Globus pallidus (tissue), 1 donor: ENCODE results near the gene CASK.

ENCODE experiments used
- DNase-seq: peaks from one replicate; pipeline ENCODE4 v3.0.0-alpha.2; 2015; ENCODE audit warnings: low spot score

The CASK gene

DNA sequence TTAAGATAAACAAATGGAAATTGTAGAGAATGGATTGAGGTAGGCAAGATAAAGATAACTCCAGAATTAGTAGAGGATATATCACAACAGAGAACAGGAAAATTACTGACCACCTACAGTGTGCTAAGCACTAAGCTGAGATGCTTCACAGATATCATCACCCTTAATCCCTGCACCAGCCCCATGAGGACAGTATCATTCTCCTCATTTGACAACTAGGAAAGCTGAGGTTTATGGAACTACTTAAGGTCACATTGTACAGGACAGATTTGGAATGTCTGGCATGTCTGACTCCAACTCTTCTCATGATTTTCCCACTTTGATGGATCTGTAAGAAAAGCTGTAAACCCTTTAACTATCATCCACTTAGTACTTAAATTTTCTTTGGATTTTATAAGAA lies 95.5 kb downstream of the CASK start:
- DNase-seq, result no peak

DNA sequence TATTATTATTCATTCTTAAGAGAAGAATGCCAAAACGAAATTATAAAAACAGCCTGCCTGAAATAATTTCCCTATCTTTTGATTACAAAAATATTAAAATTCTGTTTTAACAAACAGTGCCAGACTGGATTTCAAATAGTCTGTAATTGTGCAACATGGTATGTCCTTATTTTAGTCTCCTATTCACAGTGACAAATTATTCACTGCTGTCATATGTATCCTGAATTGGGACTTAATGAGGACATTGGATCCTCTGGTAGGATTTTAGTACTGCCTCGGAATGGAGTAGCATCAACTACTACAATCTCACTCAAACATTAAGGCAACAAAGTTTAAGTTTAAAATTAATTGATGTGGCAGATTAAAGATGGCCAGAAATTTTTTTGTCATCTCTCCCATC lies 97.6 kb downstream of the CASK start:
- DNase-seq, result no peak

DNA sequence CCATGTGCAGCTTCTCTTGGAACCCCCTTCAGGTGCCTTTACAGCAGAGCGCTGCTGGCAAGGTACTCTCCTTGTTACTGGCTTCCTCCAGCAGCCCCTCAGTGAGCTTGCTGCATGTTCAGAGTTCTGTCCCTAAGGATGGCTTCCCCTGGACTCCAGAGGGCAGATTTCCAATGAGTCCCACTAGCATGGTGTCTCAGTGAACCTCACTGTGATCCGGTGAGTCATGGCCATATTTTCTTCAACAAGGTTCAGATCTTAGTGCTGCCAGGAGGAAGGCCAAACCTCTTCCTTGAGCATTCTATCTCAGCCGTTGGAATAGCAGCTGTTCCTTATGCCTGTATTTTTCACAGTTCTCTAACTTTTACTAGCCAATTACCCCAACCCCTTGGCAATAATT lies 98.8 kb downstream of the CASK start:
- DNase-seq, result no peak

DNA sequence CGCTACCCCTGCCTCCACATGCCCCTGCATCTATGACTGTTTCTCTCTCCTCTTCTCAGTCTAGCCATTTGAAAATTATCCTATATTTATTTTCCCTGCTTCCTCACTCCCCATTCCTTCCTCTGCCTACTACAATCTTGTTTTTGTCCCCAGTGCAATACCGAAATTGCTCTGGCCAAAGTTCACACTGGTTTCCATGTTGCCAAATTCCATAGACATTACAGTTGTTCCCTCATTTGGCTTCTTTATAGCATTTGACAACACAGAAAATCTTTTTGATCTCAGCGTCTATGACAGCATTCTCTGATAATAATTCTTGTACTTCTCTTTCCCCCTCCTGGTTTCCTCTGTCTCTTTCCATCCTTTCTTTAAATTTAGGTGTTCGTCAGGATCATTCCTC lies 100.0 kb downstream of the CASK start:
- DNase-seq, result no peak

DNA sequence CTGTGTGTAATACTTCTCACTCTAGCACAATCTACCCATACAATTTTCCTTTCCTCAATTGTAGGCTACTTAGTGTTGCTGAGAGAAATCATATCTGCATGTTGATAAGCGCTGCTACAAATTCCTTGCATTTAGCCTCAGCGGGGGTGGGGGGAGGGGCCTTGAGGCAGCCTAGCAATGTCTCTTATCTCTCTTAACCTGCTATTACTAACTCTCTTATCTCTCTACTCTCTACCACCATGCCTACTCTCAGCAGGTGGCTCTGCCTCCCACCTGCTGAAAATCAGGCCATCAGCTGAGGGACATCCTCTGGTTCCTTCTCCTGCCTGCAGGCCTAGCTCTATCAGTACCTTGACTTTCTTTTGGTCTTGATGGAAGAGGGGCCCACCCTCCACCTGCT lies 100.5 kb downstream of the CASK start:
- no peak for DNase-seq

DNA sequence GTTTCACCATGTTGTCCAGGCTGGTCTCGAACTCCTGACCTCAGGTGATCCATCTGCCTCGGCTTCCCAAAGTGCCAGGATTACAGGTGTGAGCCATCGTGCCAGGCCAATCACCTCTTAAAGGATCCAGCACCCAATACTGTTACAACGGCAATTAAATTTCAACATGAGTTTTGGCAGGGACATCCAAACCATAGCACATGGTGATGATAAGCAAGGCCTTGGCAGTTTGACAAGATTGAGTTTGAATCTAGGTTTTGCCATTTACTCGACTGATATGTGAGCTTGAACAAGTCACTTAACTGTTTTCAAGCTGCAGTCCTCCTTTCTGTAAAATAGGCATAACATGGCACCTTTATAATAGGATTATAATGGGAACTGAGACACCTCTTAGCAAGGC lies 115.3 kb downstream of the CASK start:
- DNase-seq, result no peak

DNA sequence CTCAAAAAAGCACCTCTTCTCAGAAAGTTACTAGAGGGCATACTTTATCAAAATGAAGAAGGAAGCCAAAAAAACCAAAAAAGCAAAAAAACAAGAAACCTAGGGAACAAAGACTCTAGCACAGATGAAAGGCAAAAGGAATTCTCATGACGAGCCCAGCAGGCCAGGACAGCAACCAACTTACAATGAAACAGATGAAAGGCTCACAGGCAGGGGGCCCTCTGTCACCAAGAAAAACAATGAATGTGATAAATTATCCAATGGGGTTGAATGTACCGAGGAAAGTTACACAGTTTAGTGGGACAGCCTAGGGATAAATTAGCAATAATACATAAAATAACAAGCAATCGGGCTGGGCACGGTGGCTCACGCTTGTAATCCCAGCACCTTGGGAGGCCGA lies 120.4 kb downstream of the CASK start:
- no peak for DNase-seq

DNA sequence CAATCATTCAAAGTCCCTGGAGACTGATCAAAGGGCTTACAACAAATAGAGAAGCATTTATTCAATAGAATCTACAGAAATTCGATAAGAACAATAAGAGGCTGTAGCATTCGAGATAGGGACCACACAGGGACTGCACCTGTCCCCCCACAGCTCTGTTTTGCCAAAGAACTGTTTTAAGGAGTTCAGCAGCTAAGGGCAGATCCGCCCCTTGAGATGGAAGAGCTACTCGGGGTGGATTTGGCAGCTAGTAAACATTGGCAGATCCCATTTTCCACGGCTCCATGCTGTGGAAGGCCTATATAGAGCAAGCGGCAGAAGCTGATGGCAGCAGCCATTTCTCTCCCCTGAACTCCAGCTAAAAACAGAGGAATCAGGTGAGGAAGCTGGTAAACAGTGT lies 123.7 kb downstream of the CASK start:
- DNase-seq, result no peak

DNA sequence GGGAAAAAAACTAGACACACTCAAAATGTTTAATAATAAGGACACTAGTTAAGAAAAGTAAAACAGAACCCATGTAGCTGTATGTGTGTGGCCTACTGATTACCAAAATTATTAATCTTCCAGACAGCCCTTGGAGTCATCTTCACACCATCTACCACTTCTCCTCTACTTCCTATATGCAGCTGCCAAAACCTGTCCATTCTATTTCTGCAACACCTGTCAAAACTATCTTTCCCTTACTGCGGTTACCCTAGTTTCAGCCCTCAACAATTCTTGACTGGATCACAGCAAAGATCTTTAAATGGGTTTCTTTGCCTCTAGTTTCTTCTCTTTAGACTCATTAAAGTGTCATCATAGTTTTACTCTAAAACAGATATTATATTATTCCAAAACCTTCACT lies 126.8 kb downstream of the CASK start:
- no peak for DNase-seq

DNA sequence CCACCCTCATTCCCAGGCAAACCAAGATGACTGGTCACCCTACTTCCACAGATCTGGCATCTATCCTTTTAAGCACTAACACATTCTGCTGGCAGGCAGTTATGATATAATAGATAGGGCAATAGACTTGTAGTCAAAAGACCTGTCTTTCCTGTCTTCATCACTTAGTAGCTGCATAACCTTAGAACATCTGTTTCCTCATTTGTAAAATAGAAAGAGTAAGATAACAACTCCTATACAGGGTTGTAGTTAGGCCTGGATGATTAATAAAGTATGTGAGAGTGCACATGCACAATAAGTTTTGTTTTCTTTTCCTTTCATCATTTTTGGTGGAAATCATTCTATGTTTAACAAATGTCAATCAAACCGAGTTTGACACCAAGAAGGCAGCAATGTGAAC lies 127.3 kb downstream of the CASK start:
- DNase-seq, result no peak

DNA sequence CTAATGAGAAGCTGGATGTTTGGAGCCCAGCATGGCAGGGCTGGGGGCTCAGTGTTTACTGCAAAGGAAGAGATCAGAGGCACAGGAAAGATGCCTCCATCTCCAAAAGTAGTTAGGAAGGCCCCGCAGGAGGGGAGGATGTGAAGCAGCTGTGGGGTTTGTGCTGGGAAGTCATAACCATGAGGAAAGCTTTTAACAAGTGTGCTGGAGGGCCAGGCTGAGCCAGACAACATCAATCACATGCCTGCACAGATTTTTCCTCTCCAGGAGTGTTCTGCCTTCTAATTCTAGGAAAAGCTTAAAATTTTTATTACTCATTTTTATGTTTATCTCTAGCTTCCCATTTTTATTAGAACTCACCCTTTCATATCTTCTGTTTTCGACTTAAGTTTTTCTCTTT lies 134.0 kb downstream of the CASK start:
- no peak for DNase-seq

DNA sequence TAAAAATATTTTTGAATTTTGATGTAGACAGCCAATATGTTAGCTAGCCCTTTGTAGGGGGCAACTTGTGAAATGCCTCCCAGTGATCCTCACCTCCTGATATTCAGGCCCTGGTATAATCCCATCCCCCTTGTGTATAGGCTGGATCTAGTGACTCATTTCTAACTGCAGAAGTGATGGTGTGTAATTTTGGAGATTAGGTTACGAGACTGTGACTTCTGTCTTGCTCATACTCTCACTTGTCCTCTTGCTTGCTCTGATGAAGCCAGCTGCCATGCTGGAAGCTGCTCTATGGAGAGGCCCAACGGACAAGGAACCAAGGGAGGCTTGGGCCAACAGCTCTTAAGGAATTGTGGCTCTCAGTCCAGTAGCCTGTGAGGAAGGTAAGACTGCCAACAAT lies 137.7 kb downstream of the CASK start:
- peak; percentile 2 for DNase-seq

DNA sequence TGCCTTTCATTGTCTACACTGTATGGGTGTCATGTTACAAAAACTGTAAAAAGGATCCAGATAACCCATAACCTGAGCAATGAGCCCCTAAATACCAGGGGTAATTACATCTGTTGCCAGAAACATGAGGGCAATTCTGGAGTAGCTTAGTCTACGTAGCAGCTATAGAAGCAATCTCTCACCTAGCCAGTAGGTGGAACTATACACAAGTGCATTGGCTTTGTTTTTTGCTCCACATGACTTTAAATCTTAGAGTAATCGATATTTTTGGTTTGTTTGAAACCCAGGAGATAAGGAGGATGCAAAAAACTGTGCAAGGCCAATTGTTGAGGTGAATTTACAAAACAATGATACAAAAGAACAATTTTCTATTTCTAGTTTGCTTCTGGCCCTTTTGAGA lies 141.9 kb downstream of the CASK start:
- DNase-seq, result no peak

DNA sequence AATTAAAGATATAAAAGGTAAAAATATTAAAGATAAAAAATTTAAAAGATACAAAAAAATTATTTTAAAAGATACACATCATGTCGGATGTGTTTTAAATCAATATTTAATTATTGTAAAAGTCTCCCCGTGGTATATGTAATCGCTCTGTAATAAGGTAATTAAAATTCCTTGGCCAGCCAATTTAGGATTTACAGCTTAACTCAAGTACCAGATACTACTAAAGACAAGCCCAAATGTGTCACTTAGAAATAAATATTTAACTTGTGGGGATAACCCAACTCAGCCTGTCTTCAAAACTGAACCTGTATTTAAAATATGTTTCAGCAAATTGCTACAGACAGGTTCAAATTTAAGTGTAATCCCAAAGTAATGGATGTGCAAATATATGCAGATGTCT lies 143.4 kb downstream of the CASK start:
- no peak for DNase-seq

DNA sequence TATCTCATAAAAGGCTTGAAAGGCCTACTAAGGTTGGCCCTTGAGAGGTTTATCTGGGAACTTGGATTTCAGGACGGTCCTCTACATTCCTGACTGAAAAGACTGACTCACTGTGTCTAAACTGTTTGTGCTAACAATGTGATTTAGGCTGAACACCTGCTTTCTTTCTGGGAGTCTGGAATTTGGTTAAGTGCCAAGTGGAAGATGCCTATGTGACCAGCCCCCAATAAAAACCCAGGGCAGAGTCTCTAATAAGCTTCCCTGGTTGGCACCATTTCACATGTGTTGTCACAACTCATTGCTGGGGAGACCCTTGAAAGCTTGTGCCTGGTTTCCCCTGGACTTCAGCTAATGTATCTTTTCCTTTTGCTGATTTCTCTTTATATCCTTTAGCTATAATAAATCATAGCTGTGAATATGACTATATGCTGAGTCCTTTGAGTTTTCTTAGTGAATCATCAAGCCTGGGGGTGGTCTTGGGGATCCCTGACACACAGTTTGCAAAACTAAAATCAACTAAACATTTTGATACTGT lies 144.3 kb downstream of the CASK start:
- DNase-seq, result no peak

DNA sequence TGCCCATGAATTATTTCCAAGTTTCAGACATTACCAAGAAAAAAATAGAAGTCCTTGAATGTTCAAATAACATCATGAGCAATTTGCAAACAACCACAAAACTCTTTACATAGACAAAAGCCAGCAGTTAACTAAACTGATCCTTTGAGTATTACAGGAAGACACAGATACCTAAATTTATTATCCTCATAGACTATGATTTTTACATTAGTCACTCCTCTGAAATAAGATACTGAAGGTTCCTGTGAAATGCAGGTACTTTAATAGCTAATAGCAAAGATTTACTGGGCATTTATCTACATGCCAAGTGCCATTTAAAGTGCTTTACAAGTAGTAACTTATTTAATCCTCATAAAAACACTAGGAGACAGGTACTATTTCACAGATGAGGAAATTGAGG lies 161.7 kb downstream of the CASK start:
- no peak for DNase-seq

DNA sequence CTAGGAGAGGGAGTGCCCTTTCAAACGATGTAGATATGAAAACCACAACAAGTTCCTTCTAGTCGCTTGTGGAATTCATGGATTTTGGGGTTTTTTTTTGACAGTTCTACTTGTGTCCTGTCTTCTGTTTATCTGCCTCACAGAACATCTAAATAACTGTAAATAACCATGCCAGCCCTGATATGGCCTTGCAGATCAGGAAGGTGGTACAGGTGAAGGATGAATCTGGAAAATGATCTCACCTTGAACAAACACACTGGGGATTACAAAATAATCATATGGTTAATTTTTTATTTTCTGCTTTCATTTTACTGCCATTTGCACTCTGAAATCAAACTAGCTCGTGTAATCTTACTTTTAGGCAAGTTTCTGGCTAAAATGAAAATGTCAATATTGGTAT lies 162.2 kb downstream of the CASK start:
- no peak for DNase-seq

DNA sequence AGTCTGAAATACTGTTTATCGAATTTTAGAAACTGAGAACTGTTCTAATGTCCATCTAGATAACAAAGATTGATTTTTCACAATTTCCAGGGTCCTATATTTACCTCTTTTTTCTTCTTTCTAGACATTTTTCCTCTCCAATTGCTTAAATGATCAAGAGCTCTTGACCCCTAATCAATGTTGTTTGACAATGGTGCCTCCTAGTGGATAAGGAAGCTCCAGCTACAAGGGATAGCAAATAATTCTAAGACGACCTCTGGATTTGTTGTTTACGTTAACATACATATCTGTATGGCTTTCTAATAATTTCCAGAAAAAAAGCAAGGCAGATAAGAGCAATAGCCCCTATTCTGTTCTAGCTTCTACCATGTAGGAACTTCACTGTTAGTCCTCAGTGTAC lies 163.5 kb downstream of the CASK start:
- peak; percentile 15 for DNase-seq

DNA sequence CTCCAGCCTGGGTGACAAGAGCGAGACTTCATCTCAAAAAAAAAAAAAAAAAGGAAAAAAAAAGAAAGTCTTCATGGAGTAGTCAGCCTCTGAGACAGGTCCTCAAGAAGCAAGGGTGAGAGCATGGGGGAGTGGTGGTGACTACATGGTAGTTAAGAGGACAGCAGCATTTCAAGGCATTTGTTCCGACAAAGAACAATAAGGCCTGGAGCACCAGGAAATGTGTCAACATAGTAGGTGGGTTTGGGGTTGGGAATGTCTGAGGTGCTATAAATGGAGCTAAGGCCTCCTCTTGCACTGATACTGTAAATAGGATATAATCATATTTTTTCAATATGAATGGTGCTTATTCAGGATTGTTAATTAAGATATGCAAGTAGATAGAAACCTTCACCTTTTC lies 165.0 kb downstream of the CASK start:
- DNase-seq, result no peak

DNA sequence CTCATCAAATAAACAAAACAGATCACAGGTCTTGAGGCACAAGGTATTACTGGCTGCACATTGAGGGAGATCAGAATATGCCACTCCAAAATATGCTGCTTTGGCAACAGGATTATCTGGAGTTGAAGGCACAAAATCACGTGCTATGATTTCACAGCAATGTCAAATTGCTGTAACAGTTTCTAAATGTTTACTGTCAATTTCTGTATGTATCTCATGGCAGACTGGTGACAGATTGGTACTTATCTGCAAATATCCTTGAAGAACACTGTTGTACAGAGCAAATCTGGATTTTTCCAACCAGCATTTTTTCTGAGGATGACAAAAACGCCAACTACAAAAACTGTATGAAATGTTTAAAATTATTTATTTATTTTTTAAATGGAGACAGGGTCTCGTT lies 172.6 kb downstream of the CASK start:
- DNase-seq, result no peak

DNA sequence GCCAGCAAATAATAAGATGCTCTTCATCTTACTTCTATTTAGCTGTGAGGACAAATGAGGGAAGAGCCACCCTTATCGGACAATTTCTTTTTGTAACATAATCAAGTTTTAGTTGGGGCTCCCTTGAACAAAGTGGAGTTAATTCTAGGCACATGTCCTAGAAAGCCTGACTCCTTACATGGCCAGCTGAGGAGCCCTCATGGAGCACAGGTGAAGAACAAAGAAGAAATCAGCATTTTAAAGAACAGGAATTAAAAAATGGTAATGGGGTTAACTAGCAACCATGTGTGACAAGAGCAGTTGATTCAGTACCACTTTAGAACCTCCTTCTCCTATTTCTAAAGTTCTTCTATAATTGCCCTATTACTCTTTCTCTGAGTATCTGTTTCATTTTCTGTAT lies 183.5 kb downstream of the CASK start:
- no peak for DNase-seq

DNA sequence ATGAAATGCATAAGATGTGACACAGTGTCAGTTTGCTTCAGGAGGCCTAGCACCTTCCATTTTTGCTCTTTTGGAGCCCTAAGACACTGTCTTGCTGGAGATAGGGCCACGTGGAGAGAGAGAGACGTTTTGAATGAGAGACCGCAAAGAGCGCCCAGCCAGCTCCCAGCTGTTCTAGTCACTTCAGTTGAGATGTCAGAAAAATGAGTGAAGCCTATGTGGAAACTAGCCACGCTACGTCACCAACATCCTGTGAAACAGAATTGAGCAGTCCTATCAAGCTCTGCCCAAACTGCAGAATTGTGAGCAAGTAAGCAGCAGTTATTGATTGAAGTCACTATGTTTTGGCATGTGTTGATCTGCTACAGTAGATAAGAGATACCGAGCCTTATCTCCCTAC lies 186.3 kb downstream of the CASK start:
- no peak for DNase-seq

DNA sequence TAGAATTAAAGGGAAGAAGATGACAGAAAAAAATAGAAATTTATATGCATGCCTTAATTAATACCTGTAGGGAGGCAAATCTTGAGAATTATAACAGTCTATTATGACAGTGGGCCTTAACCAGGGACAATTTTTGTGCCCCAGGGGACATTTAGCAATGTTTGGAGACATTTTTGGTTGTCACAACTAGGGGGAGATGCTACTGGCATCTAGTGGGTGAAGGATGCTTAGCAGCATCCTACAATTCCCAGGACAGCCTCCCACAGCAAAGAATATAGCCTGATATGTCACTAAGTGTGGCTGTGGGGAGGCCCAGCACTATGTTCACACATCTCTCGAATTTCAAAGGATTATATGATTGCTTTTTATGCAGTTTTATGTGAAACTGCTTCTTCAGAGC lies 188.8 kb downstream of the CASK start:
- no peak for DNase-seq

DNA sequence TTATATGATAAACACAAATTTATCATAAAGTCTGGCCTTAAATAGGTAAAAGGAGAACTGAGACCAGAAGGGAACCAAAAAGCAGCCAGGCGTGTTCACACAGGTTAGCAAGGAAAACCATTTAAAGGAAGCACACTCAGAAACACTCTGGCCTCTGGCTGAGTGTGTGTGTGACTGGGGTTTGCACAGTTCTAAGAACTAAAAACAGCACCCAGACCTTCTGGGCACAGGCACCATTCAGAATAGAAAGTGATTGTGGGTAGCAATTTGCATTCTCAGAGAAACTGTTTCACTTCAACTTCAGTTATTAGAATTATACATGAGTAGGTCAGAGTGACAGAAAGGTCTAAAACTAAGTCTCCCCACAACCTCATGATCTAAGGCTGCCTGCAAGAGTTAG lies 189.4 kb downstream of the CASK start:
- DNase-seq, result no peak

DNA sequence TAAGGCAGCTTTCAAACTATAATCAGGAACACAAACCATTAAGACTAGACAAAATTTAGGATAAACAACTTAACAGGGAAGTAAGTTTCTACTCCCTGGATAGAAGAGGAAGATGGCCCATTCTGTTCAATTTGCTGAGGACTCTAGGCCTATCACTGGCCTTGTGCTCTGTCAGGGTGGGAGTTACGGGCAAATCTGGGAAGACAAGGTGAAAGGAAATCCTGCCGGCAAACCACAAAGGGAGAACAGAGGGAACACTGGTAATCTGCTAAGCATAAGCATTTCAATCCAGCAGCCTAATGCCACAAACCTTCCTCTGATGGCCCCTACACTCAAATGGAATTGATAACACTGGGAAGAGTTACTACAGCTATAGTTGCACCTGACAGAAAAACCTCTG lies 191.1 kb downstream of the CASK start:
- DNase-seq, result no peak
